Prostate gland (tissue), 2 donors: ENCODE data around the gene HIVEP3.

Experiments
- POLR2A ChIP-seq: fragments of 450-650 bp; IDR thresholded peaks from one replicate; pipeline ENCODE4 v1.6.1; 2016; ENCODE audit warnings: antibody characterized with exemption, mild to moderate bottlenecking
- TF ChIP-seq, protein P1 (sequence below), 4 experiments: fragments of 200-600 bp in 2 of 4; fragments of 450-650 bp in 2 of 4; sonication (generic) in 2 of 4; IDR thresholded peaks; 1 replicate in 3 of 4; 2 replicates in 1 of 4; pipeline ENCODE4 v1.5.1; 2016 to 2019; ENCODE audit warnings: antibody characterized with exemption in 4 of 4, mild to moderate bottlenecking in 2 of 4, moderate library complexity in 2 of 4

DNA sequence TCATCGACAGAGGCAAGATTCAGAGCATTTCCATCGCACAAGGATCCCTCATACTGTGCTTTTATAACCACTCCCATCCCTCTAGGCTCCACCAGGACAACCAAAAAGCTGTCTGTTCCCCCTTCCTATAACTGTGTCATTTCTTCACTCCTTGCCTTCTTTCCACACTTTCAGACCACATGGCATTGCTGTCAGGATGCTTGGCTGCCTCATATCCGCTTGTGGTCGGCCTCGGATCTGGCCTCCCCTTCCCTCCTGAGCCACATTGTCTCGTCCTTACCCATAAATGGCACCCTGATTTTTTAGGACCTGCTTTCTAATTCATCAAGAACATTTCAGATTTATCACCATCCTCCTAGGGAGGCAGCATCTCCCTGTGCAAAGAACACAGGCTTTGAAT, 80.5 kb downstream of the HIVEP3 start:
- TF ChIP-seq, protein P1, sequence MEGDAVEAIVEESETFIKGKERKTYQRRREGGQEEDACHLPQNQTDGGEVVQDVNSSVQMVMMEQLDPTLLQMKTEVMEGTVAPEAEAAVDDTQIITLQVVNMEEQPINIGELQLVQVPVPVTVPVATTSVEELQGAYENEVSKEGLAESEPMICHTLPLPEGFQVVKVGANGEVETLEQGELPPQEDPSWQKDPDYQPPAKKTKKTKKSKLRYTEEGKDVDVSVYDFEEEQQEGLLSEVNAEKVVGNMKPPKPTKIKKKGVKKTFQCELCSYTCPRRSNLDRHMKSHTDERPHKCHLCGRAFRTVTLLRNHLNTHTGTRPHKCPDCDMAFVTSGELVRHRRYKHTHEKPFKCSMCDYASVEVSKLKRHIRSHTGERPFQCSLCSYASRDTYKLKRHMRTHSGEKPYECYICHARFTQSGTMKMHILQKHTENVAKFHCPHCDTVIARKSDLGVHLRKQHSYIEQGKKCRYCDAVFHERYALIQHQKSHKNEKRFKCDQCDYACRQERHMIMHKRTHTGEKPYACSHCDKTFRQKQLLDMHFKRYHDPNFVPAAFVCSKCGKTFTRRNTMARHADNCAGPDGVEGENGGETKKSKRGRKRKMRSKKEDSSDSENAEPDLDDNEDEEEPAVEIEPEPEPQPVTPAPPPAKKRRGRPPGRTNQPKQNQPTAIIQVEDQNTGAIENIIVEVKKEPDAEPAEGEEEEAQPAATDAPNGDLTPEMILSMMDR (IDR thresholded peaks at IDR 0.05), result no peak
- no peak for TF ChIP-seq POLR2A
